CD4-positive, alpha-beta T cell treated with Interleukin-6 at 100 ng/mL for 8 hours (primary cell): Measurements from ENCODE around the gene ZCCHC13.
A peak's percentile ranks its signal among the peaks of the same experiment; 100 is the strongest.
"Not testable (repeated sequence)": the region's sequence is repeated elsewhere in the genome, so short reads cannot be mapped to it uniquely, and the experiment has no call there.

Source experiments
- DNase-seq: peaks from one replicate; pipeline ENCODE4 v3.0.0-alpha.2; 2020; ENCODE audit warnings: mixed read lengths, low spot score

The ZCCHC13 gene

DNA sequence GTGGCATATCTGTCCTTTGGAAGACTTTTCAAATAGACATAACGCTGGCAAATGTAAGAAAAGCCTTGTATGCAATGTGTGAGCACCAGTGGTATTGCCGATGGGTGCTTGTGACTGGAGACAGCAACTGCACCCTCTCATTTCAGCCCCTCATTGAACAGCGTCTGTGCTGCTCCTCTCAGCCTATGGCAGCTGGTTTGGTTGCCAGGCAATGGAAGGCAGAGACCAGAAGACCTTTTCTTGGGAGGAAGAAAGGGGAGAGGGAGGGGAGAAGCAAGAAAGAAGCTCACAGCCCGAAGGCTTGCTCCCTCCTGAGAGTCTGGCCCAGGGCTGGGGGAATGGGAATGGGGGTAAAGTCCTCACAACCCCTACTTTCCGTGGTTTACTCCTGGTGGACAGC is 20.2 kb downstream of the ZCCHC13 start:
- no peak for DNase-seq

DNA sequence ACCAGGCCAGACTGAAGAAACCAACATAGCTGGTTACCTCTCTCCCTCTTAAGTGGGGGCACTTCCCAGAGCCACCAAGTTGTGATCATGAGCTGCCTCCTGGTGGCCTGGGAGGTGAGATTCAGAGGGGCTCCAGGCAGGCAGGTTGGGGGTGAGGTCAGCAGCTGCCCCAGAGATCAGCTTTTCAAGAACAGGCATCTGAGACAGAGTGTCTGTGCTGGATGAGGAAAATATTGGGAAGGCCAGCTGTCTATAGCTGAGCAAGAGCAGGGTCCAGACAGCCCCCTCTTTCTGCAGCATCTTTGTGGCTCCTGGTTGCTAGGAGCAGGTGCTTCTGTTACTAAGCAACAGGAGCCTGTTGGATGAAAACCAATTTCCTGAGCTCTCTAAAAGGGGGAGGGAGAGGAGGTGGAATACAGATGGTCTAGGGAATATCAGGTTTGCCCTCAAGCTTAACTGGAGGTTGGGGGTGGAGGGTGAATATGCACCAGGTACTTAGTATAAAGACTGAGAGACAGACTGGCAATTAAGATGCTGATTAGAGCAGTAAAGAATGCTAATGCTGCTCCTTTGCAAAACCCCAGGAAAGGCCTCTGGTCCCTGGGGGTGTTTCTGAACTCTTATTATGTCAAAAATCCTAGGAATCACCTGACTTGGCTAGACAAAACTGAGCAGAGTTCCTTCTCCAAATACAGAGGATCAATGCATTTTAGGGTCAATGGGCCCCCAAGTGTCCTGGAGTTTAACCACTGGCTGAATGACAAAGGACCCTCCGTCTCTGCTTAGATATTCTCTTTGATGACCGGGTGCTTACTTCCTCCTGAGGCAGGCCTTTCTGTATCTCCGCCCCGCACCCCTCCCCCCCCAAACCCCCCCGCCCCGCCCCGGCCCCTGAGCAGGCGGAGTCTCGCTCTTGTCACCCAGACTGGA is 21.4 kb downstream of the ZCCHC13 start:
- no peak for DNase-seq

DNA sequence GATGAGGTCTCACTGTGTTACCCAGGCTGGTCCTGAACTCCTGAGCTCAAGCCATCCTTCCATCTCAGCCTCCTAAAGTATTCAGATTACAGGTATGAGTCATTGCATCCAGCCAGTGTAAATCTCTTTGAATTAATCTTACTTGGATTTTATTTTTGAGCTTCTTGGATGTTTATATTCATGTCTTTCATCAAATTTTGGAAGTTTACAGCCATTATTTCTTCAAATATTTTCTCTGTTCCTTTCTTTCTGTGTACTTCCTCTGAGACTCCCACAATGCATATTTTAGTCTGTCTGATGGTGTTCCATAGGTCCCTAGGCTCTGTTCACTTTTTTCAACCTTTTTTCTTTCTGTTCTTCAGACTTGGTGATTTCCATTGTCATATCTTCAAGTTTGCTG is 34.9 kb downstream of the ZCCHC13 start:
- DNase-seq: no peak

DNA sequence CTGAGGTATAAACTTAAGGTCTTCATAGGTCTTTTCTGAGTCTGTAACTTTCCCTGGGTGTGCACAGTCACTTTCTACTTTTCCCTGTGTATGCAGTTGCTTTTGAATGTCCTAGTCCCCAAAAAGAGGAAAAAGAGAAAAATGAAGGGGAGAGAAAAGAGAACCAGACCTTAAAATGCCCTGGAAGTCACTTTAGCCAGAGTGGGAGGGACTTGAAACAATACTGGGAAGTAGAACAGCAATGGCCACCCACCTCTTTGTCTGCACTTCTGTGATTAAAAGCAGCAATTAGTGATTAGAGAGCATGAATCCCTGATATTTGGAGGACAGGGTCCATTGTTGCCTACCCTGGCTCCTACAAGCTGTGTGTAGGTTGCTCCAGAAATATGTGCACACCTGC is 36.1 kb downstream of the ZCCHC13 start:
- DNase-seq: no peak

DNA sequence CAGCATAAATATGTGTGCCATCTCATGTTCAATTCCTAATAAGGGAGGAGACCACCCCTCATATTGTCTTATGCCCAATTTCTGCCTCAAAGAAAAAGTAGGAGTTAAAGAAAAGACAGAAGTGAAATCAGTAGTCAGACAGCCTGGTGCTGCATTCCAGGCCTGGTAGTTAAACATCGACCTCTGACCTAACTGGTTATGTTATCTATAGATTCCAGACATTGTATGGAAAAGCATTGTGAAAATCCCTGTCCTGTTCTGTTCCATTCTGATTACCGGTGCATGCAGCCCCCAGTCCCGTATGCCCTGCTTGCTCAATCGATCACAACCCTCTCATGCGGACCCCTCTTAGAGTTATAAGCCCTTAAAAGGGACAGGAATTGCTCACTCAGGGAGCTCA is 38.2 kb downstream of the ZCCHC13 start:
- DNase-seq: not testable (repeated sequence)

DNA sequence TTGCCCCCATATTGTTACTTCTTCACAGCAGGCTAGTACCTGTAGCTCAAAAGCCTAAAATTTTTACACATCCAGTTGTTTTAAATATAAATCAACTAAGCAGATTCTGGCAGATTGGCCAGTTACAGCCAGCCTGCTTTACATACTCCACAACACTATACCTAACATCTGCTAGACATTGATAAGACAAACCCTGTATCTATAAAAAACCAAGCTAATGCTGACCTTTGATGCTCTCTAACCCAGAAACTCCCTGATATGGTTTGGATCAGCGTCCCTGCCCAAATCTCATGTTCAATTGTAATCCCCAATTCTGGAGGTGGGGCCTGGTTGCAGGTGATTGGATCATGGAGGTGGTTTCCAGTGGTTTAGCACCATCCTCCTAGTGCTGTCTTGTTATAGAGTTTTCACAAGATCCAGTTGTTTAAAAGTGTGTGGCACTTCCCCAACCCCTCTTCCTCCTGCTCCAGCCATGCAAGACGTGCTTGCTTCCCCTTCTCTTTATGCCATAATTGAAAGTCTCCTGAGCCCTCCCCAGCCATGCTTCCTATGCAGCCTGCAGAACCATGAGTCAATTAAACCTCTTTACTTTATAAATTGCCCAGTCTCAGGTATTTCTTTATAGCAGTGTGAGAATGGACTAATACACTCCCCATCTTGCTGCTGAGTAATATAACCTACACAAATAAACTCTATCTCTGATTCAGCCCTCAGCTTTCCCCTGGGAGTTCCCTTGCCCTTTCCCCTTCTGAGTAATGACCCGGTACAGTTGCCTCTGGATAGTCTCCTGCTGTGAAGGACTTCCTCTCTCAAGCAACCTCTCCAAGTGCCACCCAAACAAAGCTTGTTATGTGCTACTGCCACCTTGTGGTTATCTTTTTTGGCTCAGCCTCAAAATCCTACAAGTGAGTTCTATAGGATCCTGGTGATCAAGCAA is 39.6 kb downstream of the ZCCHC13 start:
- DNase-seq: peak; percentile 53

DNA sequence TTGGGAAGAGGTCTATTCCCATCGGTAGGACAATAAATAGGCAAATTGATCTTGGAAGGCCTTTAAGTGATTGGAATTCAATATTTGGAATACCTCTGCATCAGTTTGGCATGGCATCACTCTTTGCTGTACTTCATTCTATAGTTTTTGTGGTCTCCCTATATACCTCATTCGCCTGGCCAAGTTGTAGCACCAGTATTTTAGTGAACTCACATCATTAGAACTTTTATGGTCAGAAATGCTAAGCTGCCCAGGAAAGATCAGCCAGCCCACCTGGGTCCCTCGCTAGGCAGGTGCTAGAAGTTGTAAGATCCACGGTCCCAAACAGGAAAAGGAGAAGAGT is 40.3 kb downstream of the ZCCHC13 start:
- DNase-seq: no peak

DNA sequence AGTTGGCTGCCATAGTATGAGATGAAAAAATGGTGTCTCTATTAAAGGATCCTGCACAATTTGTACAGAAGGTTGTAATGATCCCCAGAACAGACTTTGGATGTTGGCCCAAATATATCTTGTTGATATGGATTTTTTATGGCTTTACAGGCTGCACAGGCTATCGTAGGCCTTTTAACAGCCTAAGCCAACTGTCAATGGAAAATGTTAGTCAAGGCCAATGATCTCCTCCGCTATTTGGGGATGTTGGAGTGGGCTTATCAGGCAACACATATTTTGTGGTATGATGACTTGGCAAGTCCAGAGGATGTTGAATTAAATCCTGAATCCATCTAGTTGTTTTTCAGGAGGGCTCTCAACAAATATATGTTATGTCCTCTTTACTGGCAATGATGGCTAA is 42.1 kb downstream of the ZCCHC13 start:
- no peak for DNase-seq

DNA sequence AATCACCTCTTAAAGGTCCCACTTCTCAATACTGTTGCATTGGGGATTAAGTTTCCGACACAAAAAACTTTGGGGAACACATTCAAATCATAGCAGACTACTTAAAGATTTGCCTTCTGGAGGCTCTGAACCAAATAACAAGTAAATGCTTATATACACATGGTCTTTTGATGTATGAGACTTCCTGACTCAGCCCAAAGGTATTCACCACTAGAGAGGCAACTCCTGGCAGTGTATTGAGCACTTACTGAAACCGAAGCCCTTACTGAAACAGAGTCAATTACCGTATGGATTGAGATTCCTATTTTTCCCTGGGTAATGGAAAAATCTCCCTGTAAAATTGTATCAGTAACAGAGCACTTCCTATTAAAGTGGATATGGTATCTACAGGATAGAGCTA is 45.4 kb downstream of the ZCCHC13 start:
- DNase-seq: no peak

DNA sequence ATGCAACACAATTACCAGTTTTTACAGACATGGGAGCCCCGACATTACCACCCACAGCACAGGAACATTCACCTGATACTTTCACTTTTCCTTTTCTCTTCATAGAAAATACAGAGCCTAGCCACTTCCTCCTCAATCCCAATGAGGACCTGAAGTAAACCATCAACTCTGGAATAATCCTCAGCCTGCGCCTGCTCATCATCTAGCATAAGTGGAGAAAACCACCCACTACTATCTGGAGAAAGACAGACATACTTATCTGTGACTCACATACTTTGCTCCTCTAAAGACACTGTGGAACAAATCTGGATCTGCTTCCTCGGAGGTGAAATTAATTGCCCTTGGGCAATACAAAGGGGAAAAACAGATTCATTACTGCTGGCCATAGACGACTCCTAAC is 47.8 kb downstream of the ZCCHC13 start:
- DNase-seq: no peak

DNA sequence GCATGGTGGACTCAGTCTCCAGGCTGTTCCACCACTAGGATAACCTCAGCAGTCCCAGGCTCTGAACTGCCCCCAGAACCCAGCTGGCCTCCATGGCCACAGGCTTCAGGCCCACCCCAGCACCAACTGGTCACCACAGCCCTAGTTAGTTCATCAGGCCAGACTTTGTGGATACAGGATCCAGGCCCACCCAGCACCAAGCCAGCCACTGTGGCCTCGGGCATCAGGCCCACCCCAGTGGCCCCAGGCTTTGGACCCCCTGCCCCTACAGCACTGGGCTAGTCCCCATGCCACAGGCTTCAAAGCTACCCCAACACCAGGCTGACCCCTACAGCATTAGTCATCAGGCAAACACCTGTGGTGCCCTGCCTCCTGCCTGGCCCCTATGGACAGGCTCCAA is 50.0 kb downstream of the ZCCHC13 start:
- DNase-seq: no peak
